GM23248 (cell line): ENCODE results near the gene NFIA. TPM values are rescaled to one million over a fixed set of nuclear protein-coding genes. Genes with fewer than 3 reads are reported as not detected.

ENCODE experiments used
- DNase-seq: peaks from one replicate; pipeline ENCODE4 v3.0.0-alpha.2; 2015
- H2AFZ ChIP-seq: fragments of 200-600 bp; sonication (generic); 2 replicates; pipeline ENCODE4 v1.6.1; 2016; ENCODE audit warnings: antibody characterized with exemption
- H3F3A ChIP-seq: fragments of 200-600 bp; sonication (generic); 2 replicates; pipeline ENCODE4 v1.6.1; 2016; ENCODE audit warnings: mild to moderate bottlenecking, antibody characterized with exemption, mixed run types; ENCODE audit not compliant: insufficient read depth
- H3K27ac ChIP-seq: fragments of 200-600 bp; sonication (generic); 2 replicates; pipeline ENCODE4 v1.5.1; 2016; ENCODE audit warnings: mild to moderate bottlenecking
- H3K27me3 ChIP-seq: fragments of 200-600 bp; sonication (generic); replicated peaks from 2 replicates; pipeline ENCODE4 v1.6.1; 2016; ENCODE audit warnings: mild to moderate bottlenecking; ENCODE audit not compliant: insufficient read depth
- H3K36me3 ChIP-seq: fragments of 200-600 bp; sonication (generic); 2 replicates; pipeline ENCODE4 v1.6.1; 2016; ENCODE audit warnings: low read depth, mild to moderate bottlenecking
- H3K4me1 ChIP-seq: fragments of 200-600 bp; sonication (generic); 2 replicates; pipeline ENCODE4 v1.6.1; 2016; ENCODE audit warnings: mild to moderate bottlenecking; ENCODE audit not compliant: insufficient read depth
- H3K4me2 ChIP-seq: fragments of 200-600 bp; sonication (generic); one replicate; pipeline ENCODE4 v1.6.1; 2016; ENCODE audit warnings: mild to moderate bottlenecking; ENCODE audit not compliant: unreplicated experiment
- H3K4me3 ChIP-seq: fragments of 200-600 bp; sonication (generic); 2 replicates; pipeline ENCODE4 v1.5.1; 2016; ENCODE audit warnings: mild to moderate bottlenecking
- H3K79me2 ChIP-seq: fragments of 200-600 bp; sonication (generic); 2 replicates; pipeline ENCODE4 v1.6.1; 2016; ENCODE audit warnings: mild to moderate bottlenecking; ENCODE audit not compliant: insufficient read depth
- H3K9ac ChIP-seq: fragments of 200-600 bp; sonication (generic); 2 replicates; pipeline ENCODE4 v1.6.1; 2016; ENCODE audit warnings: mild to moderate bottlenecking
- H3K9me2 ChIP-seq: fragments of 200-600 bp; sonication (generic); 2 replicates; pipeline ENCODE4 v1.6.1; 2016; ENCODE audit warnings: mixed run types, mild to moderate bottlenecking, moderate library complexity; ENCODE audit not compliant: insufficient read depth
- H3K9me3 ChIP-seq: fragments of 200-600 bp; sonication (generic); one replicate; pipeline ENCODE4 v1.6.1; 2017; ENCODE audit warnings: low read depth
- H4K20me1 ChIP-seq: fragments of 200-600 bp; sonication (generic); 2 replicates; pipeline ENCODE4 v1.6.0; 2016; ENCODE audit not compliant: insufficient read depth
- EZH2 ChIP-seq: fragments of 200-600 bp; sonication (generic); IDR thresholded peaks from 2 replicates; pipeline ENCODE4 v1.6.1; 2018; ENCODE audit warnings: antibody characterized with exemption, mild to moderate bottlenecking; ENCODE audit not compliant: insufficient read depth, poor library complexity, severe bottlenecking
- EZH2phosphoT487 ChIP-seq: fragments of 200-600 bp; sonication (generic); IDR thresholded peaks from 2 replicates; pipeline ENCODE4 v1.6.1; 2018; ENCODE audit warnings: antibody characterized with exemption, moderate library complexity, mild to moderate bottlenecking, low read depth; ENCODE audit not compliant: insufficient read depth
- WGBS, 2 experiments: methylation state at CpG; one replicate each; pipeline ENCODE4 v1.1.6; 2015 to 2017; ENCODE audit warnings: low lambda C conversion rate in 2 of 2, low coverage in 1 of 2; ENCODE audit errors: missing lambda C conversion rate in 2 of 2; 5-methylcytosine and 5-hydroxymethylcytosine counted together
- in situ Hi-C: fragments of 300-500 bp; cut with MboI; formaldehyde crosslinking; loops from 2 replicates; pipeline ENCODE4 v1.15.0; 2020
- polyA plus RNA-seq: library from polyadenylated mRNA; unstranded; fragments of >200 nt; fragmentation: Nextera tagmentation; extraction: Ambion mirVana; gene quantifications from 2 replicates; pipeline ENCODE4 v1.2.1, GENCODE V29; 2016
- total RNA-seq: library from RNA; depleted of rRNA; stranded (reverse); fragments of >200 nt; shearing (Covaris generic); gene quantifications from 2 replicates; pipeline ENCODE4 v1.2.3, GENCODE V29; 2014

NFIA gene
- total and polyA plus RNA-seq, 2 experiments from 2014 or later, result 3.4 to 8.8 TPM

- TF ChIP-seq EZH2 (no peak), EZH2phosphoT487 (no peak)
- peak overlapping the region; percentile 80 for H3K27ac ChIP-seq
- H3K36me3 ChIP-seq, result no peaks in the 10 kb centered on the region
- H3K9ac ChIP-seq, result peak overlapping the region; percentile 52
- 0 out of 2 replicates have a peak, but pooled peaks cover 7% of the 10 kb centered on the region for H3F3A ChIP-seq
- in situ Hi-C loops, result no loop called here
- H3K4me2 ChIP-seq, result peak overlapping the region; percentile 81
- H3K4me1 ChIP-seq, result peaks cover 16% of the 10 kb centered on the region
- no peaks in the 10 kb centered on the region for H3K27me3 ChIP-seq
- H2AFZ ChIP-seq, result peak overlapping the region; percentile 48
- peak overlapping the region; percentile 52 for H3K4me3 ChIP-seq
- no peaks in the 10 kb centered on the region for H3K9me3 ChIP-seq
- H3K9me2 ChIP-seq, result no peaks in the 10 kb centered on the region
- peak; percentile 84 for DNase-seq
- no peaks in the 10 kb centered on the region for H4K20me1 ChIP-seq
- WGBS, 2 experiments, result 10 to 13% methylated on average over 8 of the region's 8 CpGs
- H3K79me2 ChIP-seq, result no peaks in the 10 kb centered on the region
These were observed 236.2 kb downstream of the NFIA start for GRCh38 chr1:61318319-61319125.

- no peaks in the 10 kb centered on the region for H3K9me2 ChIP-seq
- no peak overlapping the region for H3K4me2 ChIP-seq
- H3K79me2 ChIP-seq, result no peaks in the 10 kb centered on the region
- no peak for DNase-seq
- peaks cover 16% of the 10 kb centered on the region for H3K4me1 ChIP-seq
- H3F3A ChIP-seq, result 0 out of 2 replicates have a peak, but pooled peaks cover 7% of the 10 kb centered on the region
- H3K36me3 ChIP-seq, result no peaks in the 10 kb centered on the region
- in situ Hi-C loops, result no loop called here
- H2AFZ ChIP-seq, result no peak overlapping the region
- WGBS, 2 experiments, result 84 to 90% methylated on average over 2 of the region's 2 CpGs
- H3K4me3 ChIP-seq, result no peak overlapping the region
- no peaks in the 10 kb centered on the region for H3K9me3 ChIP-seq
- H4K20me1 ChIP-seq, result no peaks in the 10 kb centered on the region
- no peak overlapping the region for H3K9ac ChIP-seq
- no peak overlapping the region for H3K27ac ChIP-seq
- TF ChIP-seq EZH2 (no peak), EZH2phosphoT487 (no peak)
- no peaks in the 10 kb centered on the region for H3K27me3 ChIP-seq
These were observed 238.2 kb downstream of the NFIA start for GRCh38 chr1:61320575-61320974.

GRCh38 chr1:61322008-61322744 lies 239.8 kb downstream of the NFIA start:
- in situ Hi-C loops, result no loop called here
- DNase-seq, result no peak
- H4K20me1 ChIP-seq, result no peaks in the 10 kb centered on the region
- H3K9me3 ChIP-seq, result no peaks in the 10 kb centered on the region
- H3K36me3 ChIP-seq, result no peaks in the 10 kb centered on the region
- 87 to 93% methylated on average over 7 of the region's 7 CpGs for WGBS, 2 experiments
- no peaks in the 10 kb centered on the region for H3K79me2 ChIP-seq
- H3K4me3 ChIP-seq, result no peak overlapping the region
- no peak overlapping the region for H3K4me2 ChIP-seq
- H3K4me1 ChIP-seq, result peaks cover 16% of the 10 kb centered on the region
- H3K9ac ChIP-seq, result no peak overlapping the region
- H3F3A ChIP-seq, result 0 out of 2 replicates have a peak, but pooled peaks cover 7% of the 10 kb centered on the region
- H2AFZ ChIP-seq, result no peak overlapping the region
- no peak overlapping the region for H3K27ac ChIP-seq
- no peaks in the 10 kb centered on the region for H3K9me2 ChIP-seq
- TF ChIP-seq EZH2 (no peak), EZH2phosphoT487 (no peak)
- H3K27me3 ChIP-seq, result no peaks in the 10 kb centered on the region

- Histone ChIP-seq H3K9ac (no peak overlapping the region), H4K20me1 (no peaks in the 10 kb centered on the region), H3K27me3 (no peaks in the 10 kb centered on the region), H3K4me2 (no peak overlapping the region), H2AFZ (no peak overlapping the region), H3K27ac (no peak overlapping the region), H3K4me3 (no peak overlapping the region), H3K9me3 (no peaks in the 10 kb centered on the region), H3K9me2 (no peaks in the 10 kb centered on the region), H3K36me3 (no peaks in the 10 kb centered on the region), H3K79me2 (no peaks in the 10 kb centered on the region), H3K4me1 (peaks cover 16% of the 10 kb centered on the region), H3F3A (0 out of 2 replicates have a peak, but pooled peaks cover 7% of the 10 kb centered on the region)
- TF ChIP-seq EZH2, result no peak
- TF ChIP-seq EZH2phosphoT487, result no peak
- in situ Hi-C loops, result no loop called here
- peak; percentile 5 for DNase-seq
These were observed 240.4 kb downstream of the NFIA start for GRCh38 chr1:61322769-61323168.
